ENCODE data around the gene GALK2.

The GALK2 gene

DNA sequence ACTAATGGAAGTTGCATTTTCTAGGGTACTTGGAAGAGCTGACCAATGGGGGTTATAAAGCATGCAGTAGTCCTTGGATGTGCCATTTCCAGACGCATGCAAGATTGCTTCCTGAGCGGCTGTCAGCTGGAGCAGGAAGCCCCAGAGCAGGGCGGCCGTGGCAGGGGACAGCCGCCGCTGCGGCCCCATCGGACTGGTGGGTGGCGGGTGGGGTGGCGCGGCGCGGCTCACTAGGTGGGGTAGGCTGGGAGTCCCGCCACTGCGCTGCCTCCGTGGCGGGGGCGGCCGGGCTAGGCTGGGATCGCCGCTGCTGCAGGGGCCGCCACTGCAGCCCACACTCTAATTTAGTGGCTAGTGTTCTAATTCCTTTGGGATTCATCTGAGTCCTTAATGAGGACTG is 196.4 kb downstream of the GALK2 start:
- no peak for DNase-seq

DNA sequence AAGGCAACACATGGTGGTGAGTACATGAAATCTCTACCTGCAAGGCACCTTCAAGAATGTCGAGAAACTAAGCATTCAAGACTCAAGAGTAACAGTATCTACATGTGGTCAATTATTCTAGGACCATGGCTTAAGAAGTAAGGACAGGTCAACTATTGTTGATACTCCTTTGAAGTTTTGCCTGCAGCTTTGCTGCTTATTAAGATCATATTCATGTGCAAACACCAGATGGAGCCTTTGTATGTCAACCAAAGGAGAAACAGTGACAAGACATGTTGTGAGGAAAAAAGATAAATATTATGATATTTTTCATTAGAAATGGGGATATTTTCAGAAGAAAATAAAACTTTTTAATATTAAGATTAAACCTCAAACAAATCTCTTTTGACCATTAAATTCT is 200.7 kb downstream of the GALK2 start:
- DNase-seq, result no peak

DNA sequence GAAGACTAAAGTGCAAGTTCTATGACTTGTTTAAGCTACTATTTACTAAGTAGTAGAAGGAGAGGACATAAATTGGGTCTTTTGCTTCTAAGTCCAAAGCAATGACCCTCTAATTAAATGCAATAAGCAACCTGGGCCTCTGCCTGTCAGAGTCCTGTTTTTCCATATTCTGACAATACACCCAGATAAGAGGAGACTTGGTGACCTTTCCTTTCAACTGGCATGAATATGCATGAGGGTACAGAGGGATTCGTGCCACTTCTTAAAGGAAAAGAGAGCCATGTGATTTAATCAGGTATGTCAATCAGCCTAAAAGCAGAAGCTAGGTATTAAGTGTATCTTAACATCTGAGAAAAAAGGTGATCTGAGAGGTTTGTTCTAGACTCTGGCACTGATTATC is 202.3 kb downstream of the GALK2 start:
- DNase-seq, result no peak

DNA sequence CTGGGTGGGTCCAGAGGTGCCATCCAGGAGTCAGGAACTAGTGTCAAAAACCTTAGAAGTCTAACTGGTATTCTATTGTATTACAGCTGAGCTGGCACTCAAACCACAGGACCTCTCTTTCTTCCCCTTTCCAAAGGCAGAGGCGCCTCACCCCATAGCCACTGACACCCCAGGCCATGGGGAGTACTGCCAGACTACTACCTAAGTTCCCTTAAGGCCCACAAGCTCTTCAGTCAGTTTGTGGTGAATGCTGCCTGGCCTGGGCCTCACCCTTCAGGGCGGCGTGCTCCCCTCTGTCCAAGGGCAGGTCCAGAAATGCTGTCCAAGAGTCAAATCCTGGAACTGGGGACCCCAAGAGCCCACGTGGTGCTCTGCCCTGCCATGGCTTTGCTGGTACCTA is 209.9 kb downstream of the GALK2 start:
- DNase-seq, result no peak

DNA sequence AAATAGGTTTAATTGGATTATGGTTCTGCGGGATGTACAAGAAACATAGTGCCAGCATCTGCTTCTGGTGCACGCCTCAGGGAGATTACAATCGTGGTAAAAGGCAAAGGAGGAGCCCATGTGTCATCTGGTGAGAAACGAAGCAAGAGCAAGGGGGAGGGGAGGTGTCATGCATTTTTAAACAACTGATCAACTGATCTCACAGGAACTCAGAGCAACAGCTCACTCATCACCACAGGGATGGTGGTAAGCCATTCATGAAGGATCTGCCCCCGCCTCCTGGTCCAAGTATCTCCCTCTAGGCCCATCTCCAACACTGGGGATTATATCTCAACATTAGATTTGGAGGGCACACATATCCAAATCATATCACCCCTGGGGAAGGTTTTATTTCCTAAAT is 210.9 kb downstream of the GALK2 start:
- DNase-seq, result no peak

Measured in amniotic stem cell (primary cell).